GM13977 (cell line): ENCODE measurements around the gene NPAS4.
"Not testable (repeated sequence)": the region's sequence is repeated elsewhere in the genome, so short reads cannot be mapped to it uniquely, and the experiment has no call there.

Experiments
- DNase-seq: peaks from one replicate; pipeline ENCODE4 v3.0.0; 2012; ENCODE audit warnings: low spot score
- in situ Hi-C: fragments of 300-500 bp; cut with MboI; formaldehyde crosslinking; loops from one replicate; pipeline ENCODE4 v1.12.0; 2022; ENCODE audit warnings: low sequenced_read_pairs, low pct_unique_long_range_greater_than_20kb, mixed read lengths, inconsistent platforms; ENCODE audit not compliant: unreplicated experiment
- TF ChIP-seq, protein P1 (sequence below): IDR thresholded peaks from 2 replicates; pipeline ENCODE4 v1.5.1; 2012; ENCODE audit warnings: mild to moderate bottlenecking, control low read depth; ENCODE audit not compliant: insufficient read depth; ENCODE audit errors: extremely low read depth, missing control alignments

Gene NPAS4

DNA sequence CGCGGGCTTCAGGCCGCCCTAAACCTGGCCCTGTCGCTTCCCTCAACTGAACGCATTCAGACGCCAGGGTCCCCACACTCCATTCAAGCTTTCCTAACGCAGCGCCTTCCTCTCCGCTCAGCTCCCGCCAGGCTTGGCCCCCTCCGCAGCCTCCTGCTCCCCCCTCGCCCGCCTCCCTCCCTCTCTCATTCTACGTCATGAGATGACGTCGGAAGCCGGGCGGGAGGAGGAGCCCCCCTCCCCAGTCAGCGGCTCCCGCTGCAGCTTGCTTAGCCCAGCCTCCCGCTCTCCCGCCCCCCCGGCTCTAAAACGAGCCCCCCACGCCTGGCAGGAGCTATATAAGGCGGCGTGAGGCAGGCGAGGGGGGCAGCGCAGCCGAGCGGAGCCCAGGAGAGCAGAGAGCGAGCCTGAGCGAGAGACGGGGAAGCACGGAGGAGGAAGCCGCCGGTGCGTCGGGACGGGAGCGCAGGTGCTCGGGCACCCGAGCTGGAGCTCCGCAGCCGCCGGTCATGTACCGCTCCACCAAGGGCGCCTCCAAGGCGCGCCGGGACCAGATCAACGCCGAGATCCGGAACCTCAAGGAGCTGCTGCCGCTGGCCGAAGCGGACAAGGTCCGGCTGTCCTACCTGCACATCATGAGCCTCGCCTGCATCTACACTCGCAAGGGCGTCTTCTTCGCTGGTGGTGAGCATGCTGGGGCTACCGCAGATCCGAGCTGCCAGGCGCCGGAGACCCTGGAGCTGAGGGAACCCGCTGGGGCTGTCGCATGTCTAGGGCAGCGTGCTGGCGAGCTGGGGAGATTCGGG lies at the start of gene NPAS4:
Gene NPAS4, plus strand, starts transcription at position 365 of the 806 bp plus-strand sequence. Its CDS starts 145 bp downstream, at position 510.
- TF ChIP-seq, protein P1, sequence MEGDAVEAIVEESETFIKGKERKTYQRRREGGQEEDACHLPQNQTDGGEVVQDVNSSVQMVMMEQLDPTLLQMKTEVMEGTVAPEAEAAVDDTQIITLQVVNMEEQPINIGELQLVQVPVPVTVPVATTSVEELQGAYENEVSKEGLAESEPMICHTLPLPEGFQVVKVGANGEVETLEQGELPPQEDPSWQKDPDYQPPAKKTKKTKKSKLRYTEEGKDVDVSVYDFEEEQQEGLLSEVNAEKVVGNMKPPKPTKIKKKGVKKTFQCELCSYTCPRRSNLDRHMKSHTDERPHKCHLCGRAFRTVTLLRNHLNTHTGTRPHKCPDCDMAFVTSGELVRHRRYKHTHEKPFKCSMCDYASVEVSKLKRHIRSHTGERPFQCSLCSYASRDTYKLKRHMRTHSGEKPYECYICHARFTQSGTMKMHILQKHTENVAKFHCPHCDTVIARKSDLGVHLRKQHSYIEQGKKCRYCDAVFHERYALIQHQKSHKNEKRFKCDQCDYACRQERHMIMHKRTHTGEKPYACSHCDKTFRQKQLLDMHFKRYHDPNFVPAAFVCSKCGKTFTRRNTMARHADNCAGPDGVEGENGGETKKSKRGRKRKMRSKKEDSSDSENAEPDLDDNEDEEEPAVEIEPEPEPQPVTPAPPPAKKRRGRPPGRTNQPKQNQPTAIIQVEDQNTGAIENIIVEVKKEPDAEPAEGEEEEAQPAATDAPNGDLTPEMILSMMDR, result no peak
- in situ Hi-C loops, result loop anchor here (25.0 kb wide), 1 partner anchor 266 kb away; the partner anchor contains the start of gene RBM4B
- no peak for DNase-seq

DNA sequence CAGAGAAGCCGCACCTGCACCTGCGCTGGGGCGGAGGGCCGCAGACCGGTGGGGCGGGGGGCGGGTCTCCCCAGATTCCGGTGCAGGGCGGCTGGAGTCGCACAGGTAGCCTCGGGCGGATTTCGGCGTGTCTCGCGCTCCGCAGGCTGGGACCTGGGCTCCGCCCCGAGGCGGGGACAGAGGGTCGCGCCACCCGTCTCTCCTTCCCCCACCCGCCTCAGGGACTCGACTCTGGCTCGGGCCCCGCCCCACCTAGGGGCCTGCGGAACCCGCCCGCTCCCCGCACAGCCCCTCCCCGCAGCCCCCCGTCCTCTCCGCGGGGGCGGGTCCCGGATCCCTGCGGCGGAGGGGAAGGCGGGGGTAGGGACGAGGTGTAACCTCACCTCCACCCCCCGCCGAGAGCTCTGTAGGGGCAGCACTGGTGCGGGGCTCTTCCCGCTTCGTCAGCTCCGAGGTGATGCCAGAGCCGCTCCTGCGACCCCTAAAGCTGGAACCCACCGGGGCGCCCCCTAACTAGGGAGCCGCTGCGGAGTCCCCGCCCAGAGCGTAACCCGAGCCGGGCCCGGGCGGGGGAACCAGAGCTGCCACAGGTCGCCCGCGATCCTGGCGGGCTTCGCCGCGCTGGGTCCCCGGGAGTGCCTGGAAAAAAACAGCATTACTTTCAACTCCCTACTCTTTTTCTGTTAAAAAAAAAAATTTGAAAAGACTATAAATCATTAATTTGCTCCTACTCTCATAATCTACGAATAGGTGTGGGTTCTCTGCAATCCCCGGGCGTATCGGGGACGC lies 49.0 kb upstream of the NPAS4 start, which contains the start of gene SLC29A2:
Gene SLC29A2, minus strand, starts transcription at position 134 of the 789 bp plus-strand sequence. CDS start 169 bp downstream, outside the sequence.
- peak; percentile 89 for DNase-seq
- TF ChIP-seq, protein P1, result no peak
- in situ Hi-C loops, result no loop called here

DNA sequence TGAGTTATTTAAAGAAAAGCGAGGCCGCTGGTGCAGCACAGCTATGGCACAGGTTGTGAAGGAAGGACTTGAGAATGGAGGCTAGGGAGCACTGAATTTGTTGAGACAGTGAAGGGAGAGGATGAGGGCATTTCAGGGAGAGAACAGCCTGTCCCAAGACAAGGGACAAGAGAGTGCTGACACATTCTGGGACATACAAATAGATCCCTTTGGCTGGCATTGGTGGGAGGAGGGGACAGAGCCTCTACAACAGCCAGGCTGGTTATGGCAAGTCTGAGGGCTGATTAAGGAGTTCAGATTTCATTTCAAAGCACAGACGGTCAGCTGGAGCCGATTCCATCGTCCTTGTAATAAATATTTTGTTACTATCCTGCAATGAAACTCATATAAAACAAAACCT lies 47.6 kb upstream of the NPAS4 start:
- in situ Hi-C loops, result no loop called here

DNA sequence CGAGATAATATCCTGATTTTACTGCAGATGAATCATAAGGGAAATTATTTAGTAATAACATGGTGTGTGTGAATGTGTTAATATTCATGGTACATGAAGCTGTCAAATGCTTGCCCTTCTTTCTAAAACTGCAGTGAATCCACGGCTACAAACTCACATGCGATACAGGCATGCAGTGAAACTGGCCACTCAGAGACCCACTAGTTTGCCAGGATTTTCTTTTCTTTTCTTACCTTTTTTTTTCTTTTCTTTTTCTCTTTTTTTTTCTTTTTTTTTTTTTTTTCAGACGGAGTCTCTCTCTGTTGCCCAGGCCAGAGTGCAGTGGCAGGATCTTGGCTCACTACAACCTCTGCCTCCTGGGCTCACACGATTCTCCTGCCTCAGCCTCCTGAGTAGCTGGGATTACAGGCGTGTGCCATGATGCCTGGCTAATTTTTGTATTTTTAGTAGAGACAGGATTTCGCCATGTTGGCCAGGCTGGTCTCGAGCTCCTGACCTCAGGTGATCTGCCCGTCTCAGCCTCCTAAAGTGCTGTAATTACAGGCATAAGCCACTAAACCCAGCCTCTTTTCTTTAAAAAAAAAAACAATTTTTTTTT lies 47.0 kb upstream of the NPAS4 start:
- DNase-seq, in situ Hi-C loops: not testable (repeated sequence)

More for the DNA sequence above, 47.6 kb upstream of the NPAS4 start:
- no peak for DNase-seq
- TF ChIP-seq, protein P1, result no peak

DNA sequence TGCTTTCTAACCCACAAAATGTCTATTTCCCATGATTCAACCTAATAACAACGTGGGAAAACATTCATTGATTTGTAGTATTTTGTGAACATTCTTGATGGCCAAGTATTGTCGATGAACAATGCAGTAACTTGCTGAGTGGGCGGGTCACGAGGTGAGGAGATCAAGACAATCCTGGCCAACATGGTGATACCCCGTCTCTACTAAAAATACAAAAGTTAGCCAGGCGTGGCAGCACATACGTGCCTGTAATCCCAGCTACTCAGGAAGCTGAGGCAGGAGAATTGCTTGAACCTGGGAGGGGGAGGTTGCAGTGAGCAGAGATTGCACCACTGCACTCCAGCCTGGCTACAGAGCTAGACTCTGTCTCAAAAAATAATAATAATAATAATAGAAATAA lies 40.6 kb upstream of the NPAS4 start:
- DNase-seq, in situ Hi-C loops: not testable (repeated sequence)

DNA sequence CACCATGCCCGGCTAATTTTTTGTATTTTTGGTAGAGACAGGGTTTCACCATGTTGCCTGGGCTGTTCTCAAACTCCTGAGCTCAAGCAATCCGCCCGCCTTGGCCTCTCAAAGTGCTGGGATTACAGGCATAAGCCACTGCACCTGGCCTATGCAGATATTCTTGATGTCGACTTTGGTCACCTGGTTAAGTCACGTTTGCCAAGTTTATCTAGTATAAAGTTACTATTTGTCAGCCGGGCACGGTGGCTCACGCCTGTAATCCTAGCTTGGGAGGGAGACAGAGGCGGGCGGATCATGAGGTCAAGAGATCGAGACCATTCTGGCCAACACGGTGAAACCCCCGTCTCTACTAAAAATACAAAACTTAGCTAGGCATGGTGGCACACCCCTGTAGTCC lies 36.5 kb upstream of the NPAS4 start:
- in situ Hi-C loops, DNase-seq: not testable (repeated sequence)

DNA sequence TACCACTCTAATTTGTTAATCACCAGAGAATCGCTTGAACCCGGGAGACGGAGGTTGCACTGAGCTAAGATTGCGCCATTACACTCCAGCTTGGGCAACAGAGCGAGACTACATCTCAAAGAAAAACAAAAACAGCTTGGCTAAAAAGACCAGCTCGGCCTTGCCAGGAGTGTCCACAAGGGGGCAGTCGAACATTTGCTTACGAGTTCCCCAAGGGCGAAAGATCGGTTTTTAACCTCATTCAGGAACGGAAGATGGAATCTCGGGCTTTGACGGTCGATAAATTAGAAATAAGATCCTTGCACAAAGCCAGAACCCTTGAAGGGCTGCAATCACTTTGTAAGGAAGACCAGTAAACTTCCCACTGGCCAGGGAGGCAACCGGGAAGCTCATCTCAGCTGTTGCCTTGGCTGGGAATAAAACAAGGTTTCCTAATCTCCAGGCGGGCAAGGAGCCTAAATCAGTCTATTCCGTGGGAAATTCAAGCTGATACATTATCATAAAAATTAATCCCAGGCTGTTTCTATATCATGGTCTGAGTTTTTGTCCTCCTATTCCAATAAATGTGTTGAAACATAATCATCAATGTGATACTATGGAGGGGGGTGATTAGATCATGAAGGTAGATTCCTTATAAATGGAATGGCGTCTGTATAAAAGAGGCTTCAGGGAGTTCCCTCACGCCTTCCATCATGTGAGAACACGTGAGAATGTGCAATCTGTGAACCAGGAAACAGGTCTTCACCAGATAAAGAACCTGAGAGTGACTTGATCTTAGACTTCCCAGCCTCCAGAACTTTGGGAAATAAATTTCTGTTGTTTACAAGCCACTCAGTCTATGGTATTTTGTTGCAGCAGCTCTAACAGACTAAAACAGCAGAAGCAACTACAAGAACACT lies 34.4 kb upstream of the NPAS4 start:
- TF ChIP-seq, protein P1, result peak; percentile 93
- in situ Hi-C loops, result no loop called here

More for the DNA sequence above, 34.4 kb upstream of the NPAS4 start:
- peak; percentile 65 for DNase-seq
